Measurements from ENCODE around the gene CLTB. TPM values are rescaled to one million over a fixed set of nuclear protein-coding genes. Genes with fewer than 3 reads are reported as not detected.

Gene CLTB
- total and polyA plus RNA-seq, 2 experiments from 2014 or later: 26.8 to 34.0 TPM

DNA sequence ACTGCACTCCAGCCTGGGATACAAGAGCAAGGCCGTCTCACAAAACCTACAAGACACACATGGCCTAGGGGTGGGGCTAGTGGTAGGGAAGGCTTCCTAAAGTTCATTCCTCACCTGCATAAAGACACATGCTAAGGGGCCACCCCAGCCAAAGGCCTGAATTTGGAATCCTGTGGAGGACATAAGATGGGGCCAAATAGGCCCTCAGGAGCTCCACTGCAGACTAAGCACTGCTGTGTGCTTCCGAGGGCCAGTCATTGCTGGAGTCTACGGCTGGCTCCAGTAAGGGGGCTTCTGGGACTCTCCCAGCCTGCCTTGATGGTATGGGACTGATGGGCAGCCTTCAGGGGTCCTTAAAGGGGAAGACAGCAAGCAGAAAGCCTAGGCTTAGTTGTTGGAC is 33.6 kb downstream of the CLTB start (continued):
- TF ChIP-seq, protein P1, sequence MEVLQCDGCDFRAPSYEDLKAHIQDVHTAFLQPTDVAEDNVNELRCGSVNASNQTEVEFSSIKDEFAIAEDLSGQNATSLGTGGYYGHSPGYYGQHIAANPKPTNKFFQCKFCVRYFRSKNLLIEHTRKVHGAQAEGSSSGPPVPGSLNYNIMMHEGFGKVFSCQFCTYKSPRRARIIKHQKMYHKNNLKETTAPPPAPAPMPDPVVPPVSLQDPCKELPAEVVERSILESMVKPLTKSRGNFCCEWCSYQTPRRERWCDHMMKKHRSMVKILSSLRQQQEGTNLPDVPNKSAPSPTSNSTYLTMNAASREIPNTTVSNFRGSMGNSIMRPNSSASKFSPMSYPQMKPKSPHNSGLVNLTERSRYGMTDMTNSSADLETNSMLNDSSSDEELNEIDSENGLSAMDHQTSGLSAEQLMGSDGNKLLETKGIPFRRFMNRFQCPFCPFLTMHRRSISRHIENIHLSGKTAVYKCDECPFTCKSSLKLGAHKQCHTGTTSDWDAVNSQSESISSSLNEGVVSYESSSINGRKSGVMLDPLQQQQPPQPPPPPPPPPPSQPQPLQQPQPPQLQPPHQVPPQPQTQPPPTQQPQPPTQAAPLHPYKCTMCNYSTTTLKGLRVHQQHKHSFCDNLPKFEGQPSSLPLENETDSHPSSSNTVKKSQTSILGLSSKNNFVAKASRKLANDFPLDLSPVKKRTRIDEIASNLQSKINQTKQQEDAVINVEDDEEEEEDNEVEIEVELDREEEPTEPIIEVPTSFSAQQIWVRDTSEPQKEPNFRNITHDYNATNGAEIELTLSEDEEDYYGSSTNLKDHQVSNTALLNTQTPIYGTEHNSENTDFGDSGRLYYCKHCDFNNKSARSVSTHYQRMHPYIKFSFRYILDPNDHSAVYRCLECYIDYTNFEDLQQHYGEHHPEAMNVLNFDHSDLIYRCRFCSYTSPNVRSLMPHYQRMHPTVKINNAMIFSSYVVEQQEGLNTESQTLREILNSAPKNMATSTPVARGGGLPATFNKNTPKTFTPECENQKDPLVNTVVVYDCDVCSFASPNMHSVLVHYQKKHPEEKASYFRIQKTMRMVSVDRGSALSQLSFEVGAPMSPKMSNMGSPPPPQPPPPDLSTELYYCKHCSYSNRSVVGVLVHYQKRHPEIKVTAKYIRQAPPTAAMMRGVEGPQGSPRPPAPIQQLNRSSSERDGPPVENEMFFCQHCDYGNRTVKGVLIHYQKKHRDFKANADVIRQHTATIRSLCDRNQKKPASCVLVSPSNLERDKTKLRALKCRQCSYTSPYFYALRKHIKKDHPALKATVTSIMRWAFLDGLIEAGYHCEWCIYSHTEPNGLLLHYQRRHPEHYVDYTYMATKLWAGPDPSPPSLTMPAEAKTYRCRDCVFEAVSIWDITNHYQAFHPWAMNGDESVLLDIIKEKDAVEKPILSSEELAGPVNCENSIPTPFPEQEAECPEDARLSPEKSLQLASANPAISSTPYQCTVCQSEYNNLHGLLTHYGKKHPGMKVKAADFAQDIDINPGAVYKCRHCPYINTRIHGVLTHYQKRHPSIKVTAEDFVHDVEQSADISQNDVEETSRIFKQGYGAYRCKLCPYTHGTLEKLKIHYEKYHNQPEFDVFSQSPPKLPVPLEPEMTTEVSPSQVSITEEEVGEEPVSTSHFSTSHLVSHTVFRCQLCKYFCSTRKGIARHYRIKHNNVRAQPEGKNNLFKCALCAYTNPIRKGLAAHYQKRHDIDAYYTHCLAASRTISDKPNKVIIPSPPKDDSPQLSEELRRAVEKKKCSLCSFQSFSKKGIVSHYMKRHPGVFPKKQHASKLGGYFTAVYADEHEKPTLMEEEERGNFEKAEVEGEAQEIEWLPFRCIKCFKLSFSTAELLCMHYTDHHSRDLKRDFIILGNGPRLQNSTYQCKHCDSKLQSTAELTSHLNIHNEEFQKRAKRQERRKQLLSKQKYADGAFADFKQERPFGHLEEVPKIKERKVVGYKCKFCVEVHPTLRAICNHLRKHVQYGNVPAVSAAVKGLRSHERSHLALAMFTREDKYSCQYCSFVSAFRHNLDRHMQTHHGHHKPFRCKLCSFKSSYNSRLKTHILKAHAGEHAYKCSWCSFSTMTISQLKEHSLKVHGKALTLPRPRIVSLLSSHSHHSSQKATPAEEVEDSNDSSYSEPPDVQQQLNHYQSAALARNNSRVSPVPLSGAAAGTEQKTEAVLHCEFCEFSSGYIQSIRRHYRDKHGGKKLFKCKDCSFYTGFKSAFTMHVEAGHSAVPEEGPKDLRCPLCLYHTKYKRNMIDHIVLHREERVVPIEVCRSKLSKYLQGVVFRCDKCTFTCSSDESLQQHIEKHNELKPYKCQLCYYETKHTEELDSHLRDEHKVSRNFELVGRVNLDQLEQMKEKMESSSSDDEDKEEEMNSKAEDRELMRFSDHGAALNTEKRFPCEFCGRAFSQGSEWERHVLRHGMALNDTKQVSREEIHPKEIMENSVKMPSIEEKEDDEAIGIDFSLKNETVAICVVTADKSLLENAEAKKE (CRISPR knock-in tag; IDR thresholded peaks at IDR 0.05): no peak
- TF ChIP-seq STAT1 (IDR thresholded peaks at IDR 0.05; ENCODE audit: unreplicated experiment): no peak
- no peak for TF ChIP-seq EZH2 (IDR thresholded peaks at IDR 0.05; ENCODE audit: low read depth, unreplicated experiment)
- no peak for TF ChIP-seq EZH2phosphoT487 (IDR thresholded peaks at IDR 0.05; ENCODE audit: unreplicated experiment)
- TF ChIP-seq, protein P2, sequence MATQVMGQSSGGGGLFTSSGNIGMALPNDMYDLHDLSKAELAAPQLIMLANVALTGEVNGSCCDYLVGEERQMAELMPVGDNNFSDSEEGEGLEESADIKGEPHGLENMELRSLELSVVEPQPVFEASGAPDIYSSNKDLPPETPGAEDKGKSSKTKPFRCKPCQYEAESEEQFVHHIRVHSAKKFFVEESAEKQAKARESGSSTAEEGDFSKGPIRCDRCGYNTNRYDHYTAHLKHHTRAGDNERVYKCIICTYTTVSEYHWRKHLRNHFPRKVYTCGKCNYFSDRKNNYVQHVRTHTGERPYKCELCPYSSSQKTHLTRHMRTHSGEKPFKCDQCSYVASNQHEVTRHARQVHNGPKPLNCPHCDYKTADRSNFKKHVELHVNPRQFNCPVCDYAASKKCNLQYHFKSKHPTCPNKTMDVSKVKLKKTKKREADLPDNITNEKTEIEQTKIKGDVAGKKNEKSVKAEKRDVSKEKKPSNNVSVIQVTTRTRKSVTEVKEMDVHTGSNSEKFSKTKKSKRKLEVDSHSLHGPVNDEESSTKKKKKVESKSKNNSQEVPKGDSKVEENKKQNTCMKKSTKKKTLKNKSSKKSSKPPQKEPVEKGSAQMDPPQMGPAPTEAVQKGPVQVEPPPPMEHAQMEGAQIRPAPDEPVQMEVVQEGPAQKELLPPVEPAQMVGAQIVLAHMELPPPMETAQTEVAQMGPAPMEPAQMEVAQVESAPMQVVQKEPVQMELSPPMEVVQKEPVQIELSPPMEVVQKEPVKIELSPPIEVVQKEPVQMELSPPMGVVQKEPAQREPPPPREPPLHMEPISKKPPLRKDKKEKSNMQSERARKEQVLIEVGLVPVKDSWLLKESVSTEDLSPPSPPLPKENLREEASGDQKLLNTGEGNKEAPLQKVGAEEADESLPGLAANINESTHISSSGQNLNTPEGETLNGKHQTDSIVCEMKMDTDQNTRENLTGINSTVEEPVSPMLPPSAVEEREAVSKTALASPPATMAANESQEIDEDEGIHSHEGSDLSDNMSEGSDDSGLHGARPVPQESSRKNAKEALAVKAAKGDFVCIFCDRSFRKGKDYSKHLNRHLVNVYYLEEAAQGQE (IDR thresholded peaks at IDR 0.05; ENCODE audit: unreplicated experiment): no peak
- no peak for TF ChIP-seq POLR2AphosphoS5 (IDR thresholded peaks at IDR 0.05; ENCODE audit: low read depth)

DNA sequence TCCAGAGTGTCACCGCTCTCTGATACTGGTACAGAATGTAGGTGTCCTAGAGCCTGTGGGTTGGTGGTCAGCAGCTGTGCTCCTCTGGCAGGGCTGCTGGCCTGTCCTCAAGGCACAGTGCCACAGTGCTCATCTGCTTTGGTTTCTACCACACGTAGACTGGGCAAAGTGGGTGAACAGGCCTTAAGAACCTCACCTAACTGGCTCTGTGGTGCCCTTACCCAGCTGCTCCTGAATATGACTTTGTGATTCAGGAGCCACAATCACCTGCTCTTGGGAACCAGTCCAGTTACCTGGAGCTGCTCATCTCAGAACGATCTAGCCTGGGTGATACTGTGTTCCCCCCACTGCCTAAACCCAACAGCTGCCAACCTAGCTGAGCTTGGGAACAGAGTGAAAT is 34.4 kb downstream of the CLTB start:
- no peak for ATAC-seq
- Mint-ChIP-seq H3K9me3 (no peaks in the 10 kb centered on the region), H3K36me3 (ENCODE audit: low read depth) (peaks cover 67% of the 10 kb centered on the region)
- TF ChIP-seq CREB1 (CRISPR knock-in tag; IDR thresholded peaks at IDR 0.05; ENCODE audit: low read depth): no peak
- TF ChIP-seq POLR2AphosphoS5 (IDR thresholded peaks at IDR 0.05; ENCODE audit: low read depth): no peak
- no peak for TF ChIP-seq EZH2 (IDR thresholded peaks at IDR 0.05; ENCODE audit: low read depth, unreplicated experiment)
- TF ChIP-seq ZNF114 (CRISPR knock-in tag; IDR thresholded peaks at IDR 0.05): no peak
- no peak for TF ChIP-seq STAT1 (IDR thresholded peaks at IDR 0.05; ENCODE audit: unreplicated experiment)
- no peak for TF ChIP-seq NANOG (IDR thresholded peaks at IDR 0.05; ENCODE audit: borderline replicate concordance)
- TF ChIP-seq, protein P2 (IDR thresholded peaks at IDR 0.05; ENCODE audit: unreplicated experiment): no peak

More for the DNA sequence above, 34.4 kb downstream of the CLTB start:
- Histone ChIP-seq H3K79me2 (replicated peaks; ENCODE audit: insufficient read depth) (peaks cover 19% of the 10 kb centered on the region), H3K27me3 (ENCODE audit: insufficient read depth) (no peaks in the 10 kb centered on the region), H3K4me1 (ENCODE audit: insufficient read depth) (peaks cover 3% of the 10 kb centered on the region; the same call in 1 of the 2 replicates), H3K36me3 (ENCODE audit: insufficient read depth) (peaks cover 27% of the 10 kb centered on the region), H2AFZ (no peak overlapping the region), H3K4me2 (no peak overlapping the region), H3K27ac (ENCODE audit: low read depth) (no peak overlapping the region), H3K9me2 (ENCODE audit: insufficient read depth) (no peaks in the 10 kb centered on the region), H3K4me3 (no peak overlapping the region), H3F3A (replicated peaks; ENCODE audit: low read depth) (peaks cover 15% of the 10 kb centered on the region; the same call in 1 of the 2 replicates), H4K20me1 (replicated peaks; ENCODE audit: insufficient read depth) (peaks cover 16% of the 10 kb centered on the region)
- Mint-ChIP-seq H3K27me3 (ENCODE audit: insufficient read depth, low read depth, poor library complexity) (peaks cover 2% of the 10 kb centered on the region), H3K27ac (no peak overlapping the region), H3K4me3 (no peak overlapping the region), H3K4me1 (peaks cover 8% of the 10 kb centered on the region)
- no peak for DNase-seq (ENCODE audit: low spot score)
